Vagina (tissue), 2 donors: ENCODE results near the gene CCDC200.

Source experiments
- CTCF ChIP-seq, 3 experiments: fragments of 450-650 bp in 2 of 3; fragments of 200-600 bp in 1 of 3; sonication (generic) in 1 of 3; IDR thresholded peaks; one replicate each; pipeline ENCODE4 v1.5.1; 2017 to 2019; ENCODE audit warnings: antibody characterized with exemption in 3 of 3, mild to moderate bottlenecking in 2 of 3, moderate library complexity in 2 of 3
- POLR2A ChIP-seq, 2 donors: fragments of 450-650 bp; IDR thresholded peaks; one replicate each; pipeline ENCODE4 v1.6.1; 2017; ENCODE audit warnings: antibody characterized with exemption in 2 of 2, mild to moderate bottlenecking in 2 of 2, moderate library complexity in 2 of 2

GRCh38 chr17:43216369-43216761 is 12.1 kb downstream of the CCDC200 start:
- no peak for TF ChIP-seq POLR2A (IDR thresholded peaks at IDR 0.05)
- no peak for TF ChIP-seq CTCF (IDR thresholded peaks at IDR 0.05)
